D341Med (cell line): Measurements from ENCODE around the gene DAPK2.
A peak's percentile ranks its signal among the peaks of the same experiment; 100 is the strongest.

Experiments
- DNase-seq: peaks from one replicate; pipeline ENCODE4 v3.0.0; 2012; ENCODE audit warnings: low spot score

Gene DAPK2

GRCh38 chr15:63892794-63893441 is 153.4 kb downstream of the DAPK2 start:
- DNase-seq = no peak

- DNase-seq = no peak
Observed at GRCh38 chr15:63891768-63892133, 154.5 kb downstream of the DAPK2 start.

GRCh38 chr15:63891079-63891767 is 155.1 kb downstream of the DAPK2 start:
- DNase-seq = peak; percentile 85

- DNase-seq = no peak
Observed at GRCh38 chr15:63890617-63891016, 155.7 kb downstream of the DAPK2 start.

GRCh38 chr15:63889831-63890230 is 156.5 kb downstream of the DAPK2 start:
- DNase-seq = no peak

GRCh38 chr15:63888823-63889222 is 157.5 kb downstream of the DAPK2 start:
- DNase-seq = no peak

- no peak for DNase-seq
Observed at GRCh38 chr15:63888146-63888545, 158.1 kb downstream of the DAPK2 start.

GRCh38 chr15:63887630-63888029 is 158.7 kb downstream of the DAPK2 start:
- DNase-seq = no peak

GRCh38 chr15:63884953-63885352 is 161.3 kb downstream of the DAPK2 start:
- no peak for DNase-seq

GRCh38 chr15:63881431-63881830 is 164.9 kb downstream of the DAPK2 start:
- no peak for DNase-seq

- DNase-seq = no peak
Observed at GRCh38 chr15:63880744-63881143, 165.5 kb downstream of the DAPK2 start.

- DNase-seq = no peak
Observed at GRCh38 chr15:63879995-63880394, 166.3 kb downstream of the DAPK2 start.

GRCh38 chr15:63879211-63879610 is 167.1 kb downstream of the DAPK2 start:
- no peak for DNase-seq

- DNase-seq = no peak
Observed at GRCh38 chr15:63877713-63878271, 168.5 kb downstream of the DAPK2 start.

GRCh38 chr15:63876085-63876662 is 170.1 kb downstream of the DAPK2 start:
- DNase-seq = no peak

- no peak for DNase-seq
Observed at GRCh38 chr15:63874616-63875015, 171.7 kb downstream of the DAPK2 start.

- DNase-seq = no peak
Observed at GRCh38 chr15:63872759-63873510, 173.3 kb downstream of the DAPK2 start.

GRCh38 chr15:63870487-63871209 is 175.6 kb downstream of the DAPK2 start:
- no peak for DNase-seq

GRCh38 chr15:63870043-63870394 is 176.3 kb downstream of the DAPK2 start:
- DNase-seq = no peak

GRCh38 chr15:63869371-63870042 is 176.8 kb downstream of the DAPK2 start:
- no peak for DNase-seq

- no peak for DNase-seq
Observed at GRCh38 chr15:63864186-63864585, 182.1 kb downstream of the DAPK2 start.
